ENCODE measurements around the gene NEURL1. TPM values are rescaled to one million over a fixed set of nuclear protein-coding genes. Genes with fewer than 3 reads are reported as not detected.

Gene NEURL1
- total and polyA plus RNA-seq, 10 of the 15 experiments (the other 5 are each of a cell fraction or from before 2014, with no cell fraction given) = 0.02 to 0.05 (median 0.05) TPM; not detected in 6

DNA sequence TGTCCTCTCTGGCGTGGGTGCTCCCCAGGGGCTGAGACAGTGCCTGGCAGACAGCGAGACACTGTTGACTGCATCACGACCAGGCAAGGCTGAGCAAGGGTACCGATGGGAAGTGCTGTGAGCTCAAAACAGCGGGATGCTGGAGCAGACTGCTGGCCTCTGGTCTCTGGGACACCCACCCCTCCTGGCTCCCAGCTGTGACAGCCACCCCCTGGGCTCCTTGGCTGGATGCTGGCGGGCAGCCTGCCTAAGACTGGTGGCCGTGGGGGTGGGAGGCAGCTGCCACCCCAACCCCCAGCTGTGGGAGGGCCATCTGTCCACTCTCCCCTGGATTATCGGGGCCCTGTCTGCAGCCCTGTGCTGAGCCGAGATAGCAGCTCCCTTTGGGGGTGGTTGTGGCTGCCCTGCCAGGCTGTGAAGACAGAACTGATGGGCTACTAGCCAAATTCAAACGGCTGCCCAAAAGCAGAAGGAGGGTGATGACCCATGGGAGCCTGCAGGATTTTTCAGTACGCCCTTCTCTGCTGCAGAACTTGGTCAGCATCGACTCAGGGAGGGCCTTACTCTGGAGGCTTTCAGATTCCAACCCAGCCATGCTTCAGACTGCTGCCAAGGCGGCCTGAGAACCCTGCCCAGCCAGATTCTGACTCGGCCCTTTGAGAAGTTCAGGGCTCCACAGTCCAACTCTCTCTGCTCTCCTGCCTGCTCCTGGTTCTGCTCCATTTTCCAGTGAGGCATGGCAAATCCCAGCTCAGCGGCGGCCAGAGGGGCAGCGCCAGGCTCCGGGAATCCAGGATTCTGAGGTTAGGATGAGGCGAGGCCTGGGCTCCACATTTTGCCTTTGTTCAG lies 125.3 kb downstream of the NEURL1 start:
- Histone ChIP-seq H2AFZ (ENCODE audit: control insufficient read depth, low read depth, low read length) (no peak overlapping the region), H3K4me1 (ENCODE audit: control insufficient read depth, insufficient read depth, low read length) (no peaks in the 10 kb centered on the region), H3K9ac (ENCODE audit: control insufficient read depth, insufficient read depth, low read length) (no peak overlapping the region), H3K79me2 (ENCODE audit: control insufficient read depth, insufficient read depth, low read length) (no peaks in the 10 kb centered on the region), H3K27ac (ENCODE audit: control insufficient read depth, insufficient read depth) (no peak overlapping the region), H3K36me3 (ENCODE audit: control insufficient read depth in 2 of 2, insufficient read depth in 2 of 2, low read length in 1 of 2) (peaks cover 19 to 28% of the 10 kb centered on the region in 2 experiments; a peak in 3 of 4 replicates), H3K27me3 (replicated peaks in 1 of 2; ENCODE audit: control insufficient read depth in 2 of 2, insufficient read depth in 2 of 2, low read length in 1 of 2) (no peaks in the 10 kb centered on the region), H4K20me1 (ENCODE audit: control insufficient read depth, insufficient read depth) (no peaks in the 10 kb centered on the region), H3K4me2 (ENCODE audit: control insufficient read depth, insufficient read depth) (no peak overlapping the region), H3K4me3 (no peak overlapping the region), H3K9me3 (replicated peaks; ENCODE audit: control insufficient read depth, insufficient read depth, low read length) (no peaks in the 10 kb centered on the region)
- in situ Hi-C loops (cut with MboI) = no loop called here
- intact Hi-C loops (cut with micrococcal nuclease; ENCODE audit: unreplicated experiment) = no loop called here
- ChIA-PET CTCF (interaction anchor here (0.8 kb wide), 1 partner anchor 27 kb away, joined by 4 read pairs; no protein-coding TSS in a partner anchor), POLR2A (interaction anchor here (0.6 kb wide), 1 partner anchor 12 kb away, joined by 6 read pairs; no protein-coding TSS in a partner anchor), RAD21 (ENCODE audit: unreplicated experiment) (no interaction called here), SMC1A (ENCODE audit: uncharacterized antibody, unreplicated experiment) (no interaction called here)
- no TSS peak for BruUV-seq (replicated peaks)
- no peak for ATAC-seq
- TF ChIP-seq NR2C2 (IDR thresholded peaks at IDR 0.05; ENCODE audit: borderline replicate concordance, control insufficient read depth, insufficient read length, low read depth) = no peak
- no peak for TF ChIP-seq IRF4 (IDR thresholded peaks at IDR 0.05; ENCODE audit: low read depth, low read length)
- no peak for DNase-seq (ENCODE audit: low read depth, low spot score)
- 83% methylated on average over 19 of the region's 19 CpGs for WGBS (ENCODE audit: insufficient coverage, insufficient replicate concordance, low lambda C conversion rate, missing lambda C conversion rate)
- FAIRE-seq = no peak

DNA sequence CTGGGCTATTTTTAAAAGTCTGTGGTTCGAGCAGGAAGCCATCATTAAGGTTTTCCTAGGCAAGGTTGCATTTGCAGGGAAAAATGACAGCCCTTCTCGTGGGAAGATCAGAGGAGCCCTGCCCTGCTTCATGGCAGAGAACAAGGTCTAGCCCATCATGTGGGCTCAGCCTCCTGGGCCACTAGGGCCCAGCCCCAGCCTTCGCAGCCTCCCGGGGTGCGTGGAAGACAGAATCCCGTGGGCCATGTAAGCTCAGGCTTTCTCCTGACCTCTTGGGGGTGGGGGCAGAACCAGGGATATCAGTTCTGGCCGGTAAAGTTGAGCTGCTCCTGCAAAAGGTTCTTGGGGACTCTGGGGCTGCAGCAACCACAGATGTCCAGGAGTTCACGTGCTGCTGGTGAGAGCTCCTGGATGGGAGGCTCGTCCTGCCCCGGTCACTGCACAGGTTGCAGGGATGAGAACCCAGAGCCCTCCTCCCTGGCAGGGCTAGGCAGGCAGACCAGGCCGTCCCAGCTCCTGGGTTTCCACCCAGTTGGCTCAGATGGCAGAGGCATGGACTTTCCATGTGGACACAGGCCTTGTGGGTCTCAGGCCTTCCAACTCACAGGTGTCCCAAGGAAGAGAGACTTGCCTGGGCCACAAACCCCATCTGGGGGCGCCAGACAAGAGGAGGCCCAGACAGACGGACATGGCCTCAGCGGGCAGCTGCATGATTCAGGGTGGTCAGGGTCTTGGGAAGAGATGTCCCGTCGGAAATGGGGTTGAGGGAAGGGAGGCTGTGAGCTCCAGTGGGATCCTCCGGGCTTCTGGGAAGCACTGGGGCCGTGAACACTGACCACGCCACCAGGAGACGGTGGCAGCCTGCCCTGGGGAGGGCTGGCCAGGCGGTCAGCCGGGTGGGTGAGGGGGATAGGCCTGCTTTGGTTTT lies 126.2 kb downstream of the NEURL1 start:
- H3K36me3 ChIP-seq (ENCODE audit: control insufficient read depth in 2 of 2, insufficient read depth in 2 of 2, low read length in 1 of 2) = peaks cover 23 to 31% of the 10 kb centered on the region in 2 experiments
- intact Hi-C loops (cut with micrococcal nuclease; ENCODE audit: unreplicated experiment) = no loop called here
- SMC1A ChIA-PET (ENCODE audit: uncharacterized antibody, unreplicated experiment) = no interaction called here
- H3K4me1 ChIP-seq (ENCODE audit: control insufficient read depth, insufficient read depth, low read length) = no peaks in the 10 kb centered on the region
- no peaks in the 10 kb centered on the region for H3K9me3 ChIP-seq (replicated peaks; ENCODE audit: control insufficient read depth, insufficient read depth, low read length)
- no peaks in the 10 kb centered on the region for H4K20me1 ChIP-seq (ENCODE audit: control insufficient read depth, insufficient read depth)
- DNase-seq (ENCODE audit: low read depth, low spot score) (no peak), FAIRE-seq (no peak), ATAC-seq (no peak)
- WGBS (ENCODE audit: insufficient coverage, insufficient replicate concordance, low lambda C conversion rate, missing lambda C conversion rate) = 80% methylated on average over 22 of the region's 22 CpGs
- RAD21 ChIA-PET (ENCODE audit: unreplicated experiment) = no interaction called here
- no peaks in the 10 kb centered on the region for H3K79me2 ChIP-seq (ENCODE audit: control insufficient read depth, insufficient read depth, low read length)
- H3K9ac ChIP-seq (ENCODE audit: control insufficient read depth, insufficient read depth, low read length) = no peak overlapping the region
- no peak overlapping the region for H3K27ac ChIP-seq (ENCODE audit: control insufficient read depth, insufficient read depth)
- CTCF ChIA-PET = interaction anchor here (0.8 kb wide), 1 partner anchor 28 kb away, joined by 4 read pairs; no protein-coding TSS in a partner anchor
- H2AFZ ChIP-seq (ENCODE audit: control insufficient read depth, low read depth, low read length) = no peak overlapping the region
- no peak overlapping the region for H3K4me2 ChIP-seq (ENCODE audit: control insufficient read depth, insufficient read depth)
- H3K27me3 ChIP-seq (replicated peaks in 1 of 2; ENCODE audit: control insufficient read depth in 2 of 2, insufficient read depth in 2 of 2, low read length in 1 of 2) = no peaks in the 10 kb centered on the region
- in situ Hi-C loops (cut with MboI) = no loop called here
- no TSS peak for BruUV-seq (replicated peaks)
- TF ChIP-seq SREBF2 (IDR thresholded peaks at IDR 0.05; ENCODE audit: low read length) (no peak), STAT3 (IDR thresholded peaks at IDR 0.05; ENCODE audit: low read depth, low read length) (no peak), CHD2 (IDR thresholded peaks at IDR 0.05; ENCODE audit: borderline replicate concordance, low read depth, low read length) (no peak)
- H3K4me3 ChIP-seq = no peak overlapping the region
- POLR2A ChIA-PET = interaction anchor here (0.5 kb wide), 1 partner anchor 157 kb away, joined by 8 read pairs; no protein-coding TSS in a partner anchor

Measured in GM12878 (cell line).